HL-60/S4 treated with phorbol 12-myristate 13-acetate at 8.2 ng/mL for 4 days and 3 days (cell line): ENCODE results near the gene EIF3K.
"Not testable (repeated sequence)": the region's sequence is repeated elsewhere in the genome, so short reads cannot be mapped to it uniquely, and the experiment has no call there.

Source experiments
- in situ Hi-C: fragments of 300-500 bp; cut with MboI; formaldehyde crosslinking; loops from 2 replicates; pipeline ENCODE4 v1.15.0; 2022; ENCODE audit warnings: low sequenced_read_pairs

EIF3K gene

GRCh38 chr19:38617764-38618589, 1.0 kb upstream of the EIF3K start, which contains the start of gene MAP4K1:
Gene MAP4K1, minus strand, starts transcription at chr19:38617953. Its CDS starts 58 bp downstream, at chr19:38617895.
- in situ Hi-C loops = no loop called here

DNA sequence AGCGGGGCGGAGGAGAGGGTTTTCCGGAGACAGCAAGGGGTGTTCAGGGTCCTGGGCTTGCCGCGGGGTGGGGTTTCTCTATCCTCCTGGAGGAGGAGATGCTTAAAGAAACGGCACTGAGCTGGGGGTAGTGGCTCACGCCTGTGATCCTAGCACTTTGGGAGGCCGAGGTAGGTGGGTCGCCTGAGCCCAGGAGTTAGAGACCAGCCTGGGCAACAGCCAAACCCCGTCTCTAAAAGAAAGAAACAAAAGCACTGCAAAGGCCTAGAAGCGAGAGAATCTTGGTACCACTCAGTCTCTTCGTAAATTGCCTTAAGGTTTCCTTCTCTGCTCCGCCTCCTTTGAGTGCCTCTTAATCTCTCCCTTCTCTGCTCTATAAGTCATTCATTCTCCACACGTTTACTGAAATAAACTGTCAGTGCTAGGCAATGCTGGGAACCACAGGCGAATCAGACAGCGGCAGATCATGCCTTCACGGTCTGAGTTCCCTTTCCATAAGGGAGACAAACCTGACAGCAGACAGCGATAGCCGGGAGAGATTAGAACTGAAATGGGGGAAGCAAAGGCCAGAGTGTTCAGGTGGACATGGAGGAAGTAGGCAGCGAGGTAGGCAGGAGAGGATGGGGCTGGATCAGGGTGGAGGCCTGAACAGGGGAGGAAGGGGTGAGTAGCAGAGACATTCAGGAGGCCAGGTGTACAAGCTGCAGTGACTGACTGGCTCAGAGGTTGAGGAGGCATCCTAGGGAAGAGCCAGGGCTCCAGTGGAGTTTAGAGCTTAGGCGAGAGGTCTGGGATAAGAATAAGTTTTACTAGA, 580 bp downstream of the EIF3K start:
- in situ Hi-C loops = loop anchor here (10.0 kb wide), 1 partner anchor 225 kb away; no protein-coding TSS in a partner anchor

DNA sequence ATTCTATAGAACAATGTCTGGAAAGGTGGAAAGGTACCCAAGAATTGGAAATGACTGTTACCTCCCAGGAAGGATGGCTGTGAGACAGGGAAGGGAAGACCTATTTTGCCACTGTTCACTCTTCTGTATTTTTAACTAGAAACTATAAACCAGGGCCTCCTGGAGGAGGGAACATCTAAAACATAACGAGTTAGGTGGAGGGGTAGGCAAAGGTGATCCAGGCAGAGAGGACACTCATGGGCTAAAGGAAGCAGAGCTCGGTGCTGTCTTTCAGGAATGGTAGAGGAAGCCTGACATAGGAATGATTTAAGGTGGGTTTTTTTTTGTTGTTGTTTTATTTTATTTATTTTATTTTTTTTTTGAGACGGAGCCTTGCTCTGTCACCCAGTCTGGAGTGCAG, 5.8 kb downstream of the EIF3K start:
- in situ Hi-C loops = loop anchor here (10.0 kb wide), 1 partner anchor 230 kb away; no protein-coding TSS in a partner anchor

DNA sequence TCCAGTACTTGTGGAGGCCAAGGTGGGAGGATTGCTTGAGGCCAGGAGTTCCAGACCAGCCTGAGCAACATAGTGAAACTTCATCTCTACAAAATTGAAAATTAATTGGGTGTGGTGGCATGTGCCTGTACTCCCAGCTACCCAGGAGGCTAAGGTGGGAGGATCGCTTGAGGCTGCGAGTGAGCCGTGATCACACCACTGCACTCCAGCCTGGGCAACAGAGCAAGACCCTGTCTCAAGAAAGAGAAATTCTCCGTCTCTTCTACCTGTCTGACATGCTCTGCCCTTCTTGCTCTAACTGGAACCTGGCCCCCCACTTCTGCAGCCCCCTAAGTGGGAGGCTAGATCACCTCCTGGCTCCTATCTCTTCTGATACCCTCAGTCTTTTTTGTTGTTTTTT, 7.4 kb downstream of the EIF3K start:
- in situ Hi-C loops = loop anchor here (10.0 kb wide), 1 partner anchor 232 kb away; no protein-coding TSS in a partner anchor

- in situ Hi-C loops = loop anchor here (10.0 kb wide), 1 partner anchor 235 kb away; no protein-coding TSS in a partner anchor
These were observed 10.6 kb downstream of the EIF3K start for GRCh38 chr19:38629568-38629967.

DNA sequence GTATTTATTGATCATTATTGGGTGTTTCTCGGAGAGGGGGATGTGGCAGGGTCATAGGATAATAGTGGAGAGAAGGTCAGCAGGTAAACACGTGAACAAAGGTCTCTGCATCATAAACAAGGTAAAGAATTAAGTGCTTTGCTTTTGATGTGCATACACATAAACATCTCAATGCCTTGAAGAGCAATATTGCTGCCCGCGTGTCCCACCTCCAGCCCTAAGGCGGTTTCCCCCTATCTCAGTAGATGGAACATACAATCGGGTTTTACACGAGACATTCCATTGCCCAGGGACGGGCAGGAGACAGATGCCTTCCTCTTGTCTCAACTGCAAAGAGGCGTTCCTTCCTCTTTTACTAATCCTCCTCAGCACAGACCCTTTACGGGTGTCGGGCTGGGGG, 12.3 kb downstream of the EIF3K start:
- in situ Hi-C loops = not testable (repeated sequence)

- in situ Hi-C loops = not testable (repeated sequence)
These were observed 13.0 kb downstream of the EIF3K start for GRCh38 chr19:38631811-38632475.

DNA sequence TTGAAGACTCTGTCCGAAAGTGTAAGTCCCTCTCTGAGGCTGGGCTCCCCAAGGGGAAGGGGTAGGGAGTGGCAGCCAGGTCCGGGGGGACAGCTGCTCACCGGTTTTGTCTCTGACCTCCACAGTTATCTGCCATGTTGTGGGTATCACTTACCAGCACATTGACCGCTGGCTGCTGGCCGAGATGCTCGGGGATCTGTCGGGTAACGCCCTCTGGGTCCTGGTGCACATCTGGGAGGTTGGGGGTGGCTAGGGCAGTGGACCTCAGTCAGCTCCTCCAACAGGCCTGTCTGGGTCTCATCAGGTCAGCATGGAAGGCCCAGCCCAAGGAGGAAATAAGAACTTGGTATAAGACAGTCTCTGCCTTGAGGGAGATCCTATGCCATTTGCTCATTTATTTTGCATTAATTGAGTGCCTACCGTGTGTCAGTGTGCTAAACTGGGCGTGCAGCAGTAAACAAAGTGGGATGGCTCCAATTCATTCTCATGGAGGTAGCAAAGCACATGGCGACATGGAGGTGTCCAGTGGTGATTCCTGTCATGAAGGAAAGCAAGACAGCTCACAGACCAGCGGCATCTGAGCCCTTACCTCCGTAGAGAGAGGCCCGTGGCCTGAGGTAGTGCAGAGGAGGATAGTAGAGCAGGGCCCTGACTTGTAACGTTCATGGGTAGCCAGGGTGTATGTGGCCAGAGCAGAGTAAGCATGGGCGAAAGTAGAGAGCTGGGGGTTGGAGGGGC, 13.7 kb downstream of the EIF3K start:
- in situ Hi-C loops = no loop called here

GRCh38 chr19:38634757-38635482, 15.9 kb downstream of the EIF3K start:
- in situ Hi-C loops = no loop called here

- in situ Hi-C loops = no loop called here
These were observed 16.8 kb downstream of the EIF3K start for GRCh38 chr19:38635483-38636399.

DNA sequence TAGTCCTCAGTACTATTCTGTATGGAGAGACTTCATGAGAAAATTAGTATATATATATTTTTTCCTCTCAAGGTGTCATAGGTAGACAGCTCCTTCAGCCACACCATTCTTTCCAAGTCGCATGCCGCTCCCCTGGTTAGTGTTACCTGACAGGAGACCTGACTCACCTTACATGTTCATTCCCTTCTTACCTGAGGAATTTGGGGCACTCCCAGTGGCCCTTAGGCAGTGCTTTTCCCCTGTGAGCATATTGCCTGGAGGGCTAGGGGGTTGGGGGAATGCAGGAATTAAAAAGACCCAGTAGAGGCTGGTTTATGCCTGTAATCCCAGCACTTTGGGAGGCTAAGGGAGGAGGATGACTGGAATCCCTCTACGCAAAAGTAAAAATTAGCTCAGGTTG, 19.5 kb downstream of the EIF3K start:
- in situ Hi-C loops = no loop called here

DNA sequence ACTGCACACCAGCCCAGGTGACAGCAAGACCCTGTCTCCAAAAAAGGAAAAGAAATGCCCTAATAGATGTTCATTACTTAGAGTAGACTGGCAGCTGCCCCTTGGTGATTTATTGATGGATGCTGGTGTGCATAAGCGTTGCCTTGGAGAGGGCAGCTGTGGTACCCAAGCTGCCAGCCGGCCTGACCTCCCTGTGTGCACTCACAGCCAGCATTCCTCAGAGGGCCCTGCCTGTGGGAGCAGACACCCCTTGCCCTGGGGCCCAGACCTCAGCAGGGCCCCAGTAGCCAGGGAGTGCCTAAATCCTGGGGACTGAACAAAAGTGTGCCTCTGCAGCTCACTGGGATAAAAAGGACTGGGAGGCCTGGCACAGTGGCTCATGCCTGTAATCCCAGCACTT, 20.7 kb downstream of the EIF3K start:
- in situ Hi-C loops = loop anchor here (10.0 kb wide), 1 partner anchor 55 kb away; no protein-coding TSS in a partner anchor

DNA sequence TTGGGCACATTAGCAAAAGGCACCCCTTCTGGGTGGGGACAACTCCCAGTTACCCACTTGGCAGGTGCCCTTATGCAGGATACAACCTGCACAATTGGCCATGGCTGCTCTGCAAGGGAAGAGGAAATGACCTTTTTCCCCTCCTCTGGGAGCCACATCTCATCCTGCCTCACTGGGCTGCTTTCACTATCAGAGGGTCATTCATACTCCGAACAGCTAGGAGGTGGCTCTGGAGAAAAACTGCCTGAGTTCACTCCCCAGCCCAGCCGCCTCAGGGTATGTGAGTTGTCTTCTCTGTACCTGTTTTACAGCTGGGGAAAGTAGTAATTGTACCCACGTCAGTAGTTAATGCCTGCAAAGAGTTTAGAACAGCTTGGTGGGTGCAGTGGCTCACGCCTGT, 21.4 kb downstream of the EIF3K start:
- in situ Hi-C loops = loop anchor here (10.0 kb wide), 1 partner anchor 54 kb away; no protein-coding TSS in a partner anchor

DNA sequence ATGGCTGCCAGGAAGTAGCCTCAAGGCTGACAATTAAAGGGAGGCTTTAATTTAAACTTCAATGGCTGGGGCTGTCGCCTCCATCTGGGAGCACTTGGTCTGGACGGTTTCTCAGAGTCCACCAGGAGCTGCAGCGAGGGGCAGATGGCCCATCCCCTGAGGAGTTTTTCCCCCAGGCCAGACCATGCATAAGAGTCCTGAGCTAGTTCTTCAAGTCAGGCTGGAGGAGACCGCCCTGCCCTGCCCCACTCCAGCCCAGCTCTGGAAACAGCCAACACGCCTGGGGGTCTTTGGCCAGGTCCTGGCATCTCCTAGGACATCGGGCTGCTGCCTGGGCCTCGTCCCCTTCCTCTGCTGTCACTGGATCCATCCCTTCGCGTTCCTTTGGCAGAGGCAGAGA, 23.2 kb downstream of the EIF3K start:
- in situ Hi-C loops = loop anchor here (10.0 kb wide), 1 partner anchor 53 kb away; no protein-coding TSS in a partner anchor

- in situ Hi-C loops = loop anchor here (10.0 kb wide), 1 partner anchor 50 kb away; no protein-coding TSS in a partner anchor
These were observed 25.7 kb downstream of the EIF3K start for GRCh38 chr19:38644719-38645118.

DNA sequence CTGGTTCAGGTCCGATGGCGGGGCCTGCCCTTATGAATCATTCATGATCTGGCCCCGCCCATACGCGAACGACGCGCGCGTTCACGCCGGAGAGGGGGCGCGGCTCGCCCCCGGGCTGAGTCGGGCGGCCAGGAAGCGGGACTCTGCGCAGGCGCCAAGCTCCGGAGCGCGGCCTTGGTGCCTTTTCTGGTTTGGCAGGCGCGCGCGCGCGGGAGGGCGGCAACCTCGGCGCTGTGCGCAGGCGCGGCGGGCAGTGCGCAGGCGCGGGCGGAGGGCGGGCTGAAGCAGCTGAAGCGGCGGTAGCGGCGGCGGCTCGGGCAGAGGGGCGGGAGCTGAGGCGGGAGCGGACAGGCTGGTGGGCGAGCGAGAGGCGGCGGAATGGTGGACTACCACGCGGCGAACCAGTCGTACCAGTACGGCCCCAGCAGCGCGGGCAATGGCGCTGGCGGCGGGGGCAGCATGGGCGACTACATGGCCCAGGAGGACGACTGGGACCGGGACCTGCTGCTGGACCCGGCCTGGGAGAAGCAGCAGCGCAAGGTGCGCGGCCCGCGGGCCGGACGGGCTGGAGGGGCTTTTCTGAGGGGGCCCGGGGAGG, 28.5 kb downstream of the EIF3K start, which contains the start of gene ACTN4:
Gene ACTN4 (plus strand): TSS at position 282 of the 598 bp plus-strand sequence. CDS start 97 bp downstream, at position 379.
- in situ Hi-C loops = loop anchor here (10.0 kb wide), 1 partner anchor 47 kb away; no protein-coding TSS in a partner anchor

DNA sequence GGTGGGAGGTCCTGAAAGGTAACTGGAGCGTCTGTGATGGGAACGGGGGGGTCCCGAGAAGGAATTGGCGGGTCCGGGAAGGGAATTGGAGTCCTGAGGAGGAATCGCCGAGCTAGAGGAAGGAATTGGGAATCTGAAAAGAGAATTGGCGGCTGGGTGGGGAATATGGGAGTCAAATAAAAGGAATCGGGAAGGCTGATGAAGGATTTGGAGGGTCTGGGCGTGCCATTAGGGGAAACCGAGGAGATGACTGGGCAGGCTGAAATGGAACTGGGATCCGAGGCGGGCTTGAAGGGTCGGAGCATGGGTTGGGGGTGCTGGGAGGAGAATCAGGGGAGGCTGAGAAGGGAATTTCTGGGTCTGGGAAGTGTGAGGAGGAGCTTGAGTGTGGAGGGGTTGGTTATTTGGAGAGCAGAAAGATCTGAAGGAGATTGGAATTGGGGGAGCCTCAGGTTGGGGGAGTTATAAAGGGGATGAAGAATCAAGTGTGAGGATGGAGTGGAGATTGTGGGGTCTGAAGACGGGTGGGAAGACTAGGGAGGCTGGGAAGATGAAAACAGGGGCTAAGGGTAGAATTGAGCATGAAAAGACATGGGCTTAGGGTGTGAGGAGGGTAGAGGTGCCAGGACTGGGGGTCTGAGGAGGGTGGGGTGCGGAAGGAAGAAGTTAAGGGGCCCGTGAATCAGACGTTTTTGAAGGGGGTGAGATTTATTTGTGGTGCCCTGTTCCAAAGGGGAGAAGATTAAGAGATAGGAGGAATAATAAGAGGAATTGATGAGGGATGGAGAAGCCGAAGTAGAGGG, 29.2 kb downstream of the EIF3K start:
- in situ Hi-C loops = loop anchor here (10.0 kb wide), 1 partner anchor 47 kb away; no protein-coding TSS in a partner anchor
